Skeletal muscle tissue (tissue), 4 donors: ENCODE data around the gene ABCC4. TPM values are rescaled to one million over a fixed set of nuclear protein-coding genes. Genes with fewer than 3 reads are reported as not detected.

Experiments
- H3K27ac ChIP-seq: one replicate; pipeline ENCODE4 v1.7.0; 2013; ENCODE audit warnings: mild to moderate bottlenecking, low read depth, low read length, inconsistent platforms
- H3K27me3 ChIP-seq, 3 donors: one replicate each; pipeline ENCODE4 v1.7.0; 2013; ENCODE audit warnings: low read length in 3 of 3; ENCODE audit not compliant: control insufficient read depth in 3 of 3, insufficient read depth in 3 of 3
- H3K36me3 ChIP-seq, 3 donors: one replicate each; pipeline ENCODE4 v1.7.0; 2013; ENCODE audit warnings: low read length in 3 of 3; ENCODE audit not compliant: control insufficient read depth in 3 of 3, insufficient read depth in 3 of 3
- H3K4me1 ChIP-seq, 3 donors: one replicate each; pipeline ENCODE4 v1.7.0; 2013; ENCODE audit warnings: low read length in 3 of 3, mild to moderate bottlenecking in 3 of 3; ENCODE audit not compliant: control insufficient read depth in 3 of 3, insufficient read depth in 3 of 3
- H3K4me3 ChIP-seq, 3 donors: one replicate each; pipeline ENCODE4 v1.7.0; 2013; ENCODE audit warnings: low read length in 3 of 3
- H3K9ac ChIP-seq, 3 donors: one replicate each; pipeline ENCODE4 v1.7.0; 2013; ENCODE audit warnings: low read length in 3 of 3, mild to moderate bottlenecking in 3 of 3, moderate library complexity in 2 of 3, low read depth in 1 of 3
- H3K9me3 ChIP-seq, 3 donors: one replicate each; pipeline ENCODE4 v1.7.0; 2013; ENCODE audit warnings: low read length in 3 of 3; ENCODE audit not compliant: control insufficient read depth in 3 of 3
- total RNA-seq: library from RNA; depleted of rRNA; stranded (reverse); fragments of >200 nt; gene quantifications from one replicate; pipeline ENCODE4 v1.2.3, GENCODE V29; 2014
- donor health status: Osteomylitis.

ABCC4 gene
- total RNA-seq, 1 donor from 2014 or later, result 5.2 TPM

GRCh38 chr13:95326695-95327094 lies 25.4 kb upstream of the ABCC4 start:
- Histone ChIP-seq H3K27me3 (no peaks in the 10 kb centered on the region), H3K4me1 (no peaks in the 10 kb centered on the region), H3K4me3 (no peak overlapping the region), H3K27ac (no peak overlapping the region), H3K9me3 (no peaks in the 10 kb centered on the region), H3K36me3 (no peaks in the 10 kb centered on the region), H3K9ac (no peak overlapping the region)

GRCh38 chr13:95325485-95325884 lies 24.2 kb upstream of the ABCC4 start:
- Histone ChIP-seq H3K27me3 (no peaks in the 10 kb centered on the region), H3K36me3 (no peaks in the 10 kb centered on the region), H3K9me3 (no peaks in the 10 kb centered on the region), H3K9ac (no peak overlapping the region), H3K27ac (no peak overlapping the region), H3K4me1 (no peaks in the 10 kb centered on the region), H3K4me3 (no peak overlapping the region)

- no peaks in the 10 kb centered on the region for H3K27me3 ChIP-seq
Measured at GRCh38 chr13:95323930-95324662, 22.8 kb upstream of the ABCC4 start.

GRCh38 chr13:95319551-95320274 lies 18.5 kb upstream of the ABCC4 start:
- Histone ChIP-seq H3K27me3 (no peaks in the 10 kb centered on the region), H3K9ac (no peak overlapping the region), H3K4me3 (no peak overlapping the region), H3K4me1 (peaks cover 0 to 3% (median 1%) of the 10 kb centered on the region in 3 donors), H3K9me3 (peaks cover 0 to 4% (median 0%) of the 10 kb centered on the region in 3 donors), H3K36me3 (no peaks in the 10 kb centered on the region), H3K27ac (no peak overlapping the region)

More at GRCh38 chr13:95323930-95324662, 22.8 kb upstream of the ABCC4 start:
- Histone ChIP-seq H3K9ac (no peak overlapping the region), H3K4me3 (no peak overlapping the region), H3K9me3 (no peaks in the 10 kb centered on the region), H3K36me3 (no peaks in the 10 kb centered on the region), H3K27ac (no peak overlapping the region), H3K4me1 (no peaks in the 10 kb centered on the region)

GRCh38 chr13:95317039-95317989 lies 16.1 kb upstream of the ABCC4 start:
- Histone ChIP-seq H3K36me3 (no peaks in the 10 kb centered on the region), H3K4me3 (no peak overlapping the region), H3K9ac (no peak overlapping the region), H3K27ac (no peak overlapping the region), H3K9me3 (peaks cover 0 to 4% (median 0%) of the 10 kb centered on the region in 3 donors), H3K4me1 (peaks cover 0 to 6% (median 4%) of the 10 kb centered on the region in 3 donors), H3K27me3 (no peaks in the 10 kb centered on the region)

- peaks cover 0 to 4% (median 0%) of the 10 kb centered on the region in 3 donors for H3K9me3 ChIP-seq
- H3K4me3 ChIP-seq, result no peak overlapping the region
- H3K36me3 ChIP-seq, result no peaks in the 10 kb centered on the region
- H3K27me3 ChIP-seq, result no peaks in the 10 kb centered on the region
- H3K27ac ChIP-seq, result no peak overlapping the region
- H3K9ac ChIP-seq, result no peak overlapping the region
- H3K4me1 ChIP-seq, result peaks cover 0 to 6% (median 4%) of the 10 kb centered on the region in 3 donors
Measured at GRCh38 chr13:95315752-95316151, 14.5 kb upstream of the ABCC4 start.

GRCh38 chr13:95307507-95307906 lies 6.3 kb upstream of the ABCC4 start:
- Histone ChIP-seq H3K9ac (no peak overlapping the region), H3K36me3 (no peaks in the 10 kb centered on the region), H3K9me3 (no peaks in the 10 kb centered on the region), H3K27ac (no peak overlapping the region), H3K4me3 (no peak overlapping the region), H3K27me3 (no peaks in the 10 kb centered on the region), H3K4me1 (peaks cover 10 to 16% (median 16%) of the 10 kb centered on the region in 3 donors)

- no peaks in the 10 kb centered on the region for H3K36me3 ChIP-seq
- H3K27me3 ChIP-seq, result no peaks in the 10 kb centered on the region
- H3K9ac ChIP-seq, result peak overlapping the region in 2 of 3 donors; percentile 69 to 72
- H3K4me3 ChIP-seq, result peak overlapping the region in 1 of 3 donors; percentile 38
- H3K9me3 ChIP-seq, result no peaks in the 10 kb centered on the region
- H3K4me1 ChIP-seq, result peaks cover 18 to 25% (median 23%) of the 10 kb centered on the region in 3 donors
- peak overlapping the region; percentile 79 for H3K27ac ChIP-seq
Measured at GRCh38 chr13:95304453-95304852, 3.2 kb upstream of the ABCC4 start.

- Histone ChIP-seq H3K4me1 (peaks cover 18 to 31% (median 25%) of the 10 kb centered on the region in 3 donors), H3K36me3 (no peaks in the 10 kb centered on the region), H3K9me3 (no peaks in the 10 kb centered on the region), H3K9ac (peak overlapping the region in 2 of 3 donors; percentile 69 to 85), H3K4me3 (peak overlapping the region; percentile 71 to 89 (median 78)), H3K27ac (peak overlapping the region; percentile 71), H3K27me3 (no peaks in the 10 kb centered on the region)
Measured at GRCh38 chr13:95301968-95302393, 730 bp upstream of the ABCC4 start.
